Bronchial smooth muscle cell (primary cell): ENCODE data around the gene TEX10. TPM values are rescaled to one million over a fixed set of nuclear protein-coding genes. Genes with fewer than 3 reads are reported as not detected.

Source experiments
- total RNA-seq: library from RNA; depleted of rRNA; stranded (reverse); fragments of >200 nt; gene quantifications from 2 replicates; pipeline ENCODE4 v1.2.1, GENCODE V29; 2014

Gene TEX10
- total RNA-seq = 13.5 and 23.3 TPM in 2 replicates

GRCh38 chr9:100352727-100353505 is at the start of gene TEX10:
TEX10 (minus strand) TSS chr9:100352942; CDS start chr9:100349363, 3,579 bp downstream.

Other genes with a start within 250 kb of the TEX10 start
- 26.5 and 46.3 TPM in 2 replicates for gene MSANTD3, start 74.2 kb upstream of the TEX10 start, total RNA-seq
- gene TMEFF1, start 120.2 kb upstream of the TEX10 start, total RNA-seq = 1.3 and 2.3 TPM in 2 replicates
- 0.79 and 1.6 TPM in 2 replicates for gene CAVIN4, start 225.1 kb upstream of the TEX10 start, total RNA-seq